Osteocyte (in vitro differentiated cells): Measurements from ENCODE around the gene PAK5. TPM values are rescaled to one million over a fixed set of nuclear protein-coding genes. Genes with fewer than 3 reads are reported as not detected.
A peak's percentile ranks its signal among the peaks of the same experiment; 100 is the strongest.

Experiments used
- DNase-seq: peaks from one replicate; pipeline ENCODE4 v3.0.0; 2021; ENCODE audit warnings: mixed read lengths; ENCODE audit not compliant: unreplicated experiment; ENCODE audit errors: extremely low spot score
- H3K27ac Mint-ChIP-seq: one replicate; pipeline ENCODE4 v1.8.0; 2021; ENCODE audit warnings: mild to moderate bottlenecking, mixed read lengths; ENCODE audit not compliant: unreplicated experiment
- H3K27me3 Mint-ChIP-seq: one replicate; pipeline ENCODE4 v1.8.0; 2021; ENCODE audit warnings: mixed read lengths; ENCODE audit not compliant: unreplicated experiment
- H3K36me3 Mint-ChIP-seq: one replicate; pipeline ENCODE4 v1.8.0; 2021; ENCODE audit warnings: mixed read lengths; ENCODE audit not compliant: unreplicated experiment
- H3K4me1 Mint-ChIP-seq: one replicate; pipeline ENCODE4 v1.8.0; 2021; ENCODE audit warnings: mixed read lengths; ENCODE audit not compliant: unreplicated experiment
- H3K4me3 Mint-ChIP-seq: one replicate; pipeline ENCODE4 v1.8.0; 2021; ENCODE audit warnings: mild to moderate bottlenecking, moderate library complexity, mixed read lengths; ENCODE audit not compliant: unreplicated experiment
- H3K9me3 Mint-ChIP-seq: one replicate; pipeline ENCODE4 v1.8.0; 2021; ENCODE audit warnings: mixed read lengths; ENCODE audit not compliant: unreplicated experiment
- CTCF ChIP-seq: fragments of 200-600 bp; sonication (generic); IDR thresholded peaks from 2 replicates; pipeline ENCODE4 v1.5.0; 2021; ENCODE audit warnings: antibody characterized with exemption, mild to moderate bottlenecking, moderate library complexity
- total RNA-seq: library from RNA; stranded (reverse); gene quantifications from 2 replicates; pipeline ENCODE4 v1.2.1, GENCODE V29; 2021

Gene PAK5
- total RNA-seq, 1 donor from 2014 or later = not detected

- no peaks in the 10 kb centered on the region for H3K9me3 Mint-ChIP-seq
- H3K36me3 Mint-ChIP-seq = no peaks in the 10 kb centered on the region
- DNase-seq = no peak
- H3K27ac Mint-ChIP-seq = no peak overlapping the region
- peaks cover 23% of the 10 kb centered on the region for H3K4me1 Mint-ChIP-seq
- TF ChIP-seq CTCF = no peak
- no peak overlapping the region for H3K4me3 Mint-ChIP-seq
- H3K27me3 Mint-ChIP-seq = peaks cover 82% of the 10 kb centered on the region
Observed at GRCh38 chr20:9517297-9518162, 321.3 kb downstream of the PAK5 start.

DNA sequence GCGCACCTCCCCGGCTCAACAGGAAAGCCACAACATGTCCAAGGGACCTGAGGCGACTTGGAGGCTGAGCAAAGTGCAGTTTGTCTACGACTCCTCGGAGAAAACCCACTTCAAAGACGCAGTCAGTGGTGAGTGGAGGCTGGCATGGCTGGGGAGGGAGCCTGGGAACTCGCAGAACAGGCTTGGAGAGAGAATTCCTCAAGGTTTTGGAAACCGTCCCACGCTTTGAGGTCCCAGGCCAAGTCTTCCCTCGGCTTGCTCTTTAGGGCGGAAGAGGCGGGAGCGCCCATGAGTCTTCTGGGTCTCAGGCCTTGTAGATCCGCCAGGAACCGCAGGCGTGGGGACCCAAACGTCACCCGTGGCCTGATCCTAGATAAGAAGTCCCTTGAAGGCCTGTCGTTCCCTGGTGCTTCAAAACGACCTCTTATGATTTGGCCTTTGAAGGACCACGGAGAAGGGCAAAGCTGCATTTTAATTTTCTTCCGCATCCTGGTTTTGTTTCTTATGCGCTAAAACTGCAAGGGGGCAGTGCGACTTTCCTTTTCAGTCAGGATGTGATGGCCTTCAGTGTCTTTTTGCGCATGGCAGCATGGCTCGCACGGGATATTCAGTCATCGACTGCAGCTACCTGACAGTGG is 322.5 kb downstream of the PAK5 start:
- H3K27me3 Mint-ChIP-seq = peaks cover 94% of the 10 kb centered on the region
- no peaks in the 10 kb centered on the region for H3K36me3 Mint-ChIP-seq
- H3K9me3 Mint-ChIP-seq = no peaks in the 10 kb centered on the region
- no peak for DNase-seq
- no peak overlapping the region for H3K27ac Mint-ChIP-seq
- TF ChIP-seq CTCF = no peak
- H3K4me3 Mint-ChIP-seq = peak overlapping the region; percentile 74
- H3K4me1 Mint-ChIP-seq = peaks cover 23% of the 10 kb centered on the region

- Mint-ChIP-seq H3K27ac (no peak overlapping the region), H3K4me1 (peaks cover 23% of the 10 kb centered on the region), H3K9me3 (no peaks in the 10 kb centered on the region), H3K4me3 (peak overlapping the region; percentile 74), H3K36me3 (no peaks in the 10 kb centered on the region), H3K27me3 (peaks cover 92% of the 10 kb centered on the region)
- TF ChIP-seq CTCF = no peak
- no peak for DNase-seq
Observed at GRCh38 chr20:9515741-9516233, 323.1 kb downstream of the PAK5 start.

- no peak for TF ChIP-seq CTCF
- Mint-ChIP-seq H3K4me1 (peaks cover 23% of the 10 kb centered on the region), H3K9me3 (no peaks in the 10 kb centered on the region), H3K27ac (no peak overlapping the region), H3K36me3 (no peaks in the 10 kb centered on the region), H3K4me3 (peak overlapping the region; percentile 74), H3K27me3 (peaks cover 93% of the 10 kb centered on the region)
- DNase-seq = no peak
Observed at GRCh38 chr20:9515214-9515585, 323.7 kb downstream of the PAK5 start.
